ENCODE results near the gene PPP1R1C. TPM values are rescaled to one million over a fixed set of nuclear protein-coding genes. Genes with fewer than 3 reads are reported as not detected.

The PPP1R1C gene
- total RNA-seq, 1 experiment from 2014 or later, result 3.4 TPM

DNA sequence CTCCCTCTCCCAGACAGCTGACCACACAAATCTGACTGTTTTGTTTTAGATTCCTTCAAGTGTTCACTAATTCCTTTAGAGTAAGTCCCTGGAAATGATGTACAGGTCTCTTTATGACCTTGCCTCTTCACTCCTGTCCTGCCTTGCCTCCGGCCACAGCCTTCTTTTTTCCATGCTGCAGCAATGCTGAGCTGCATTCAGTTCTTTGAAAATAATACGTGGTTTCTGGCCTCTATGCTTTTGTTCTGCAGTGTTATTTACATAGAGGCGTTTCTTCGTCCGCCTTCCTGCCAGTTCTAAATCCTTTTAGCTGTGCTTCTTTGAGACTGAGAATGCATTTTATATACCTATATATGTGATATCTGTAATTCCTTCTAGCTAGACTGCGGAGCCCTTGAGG lies 87.2 kb downstream of the PPP1R1C start (continued):
- no peak for TF ChIP-seq FOXJ3 (CRISPR knock-in tag; IDR thresholded peaks at IDR 0.05; ENCODE audit: borderline replicate concordance)
- no peak for TF ChIP-seq CREM (CRISPR knock-in tag; IDR thresholded peaks at IDR 0.05)
- TF ChIP-seq, protein P1, sequence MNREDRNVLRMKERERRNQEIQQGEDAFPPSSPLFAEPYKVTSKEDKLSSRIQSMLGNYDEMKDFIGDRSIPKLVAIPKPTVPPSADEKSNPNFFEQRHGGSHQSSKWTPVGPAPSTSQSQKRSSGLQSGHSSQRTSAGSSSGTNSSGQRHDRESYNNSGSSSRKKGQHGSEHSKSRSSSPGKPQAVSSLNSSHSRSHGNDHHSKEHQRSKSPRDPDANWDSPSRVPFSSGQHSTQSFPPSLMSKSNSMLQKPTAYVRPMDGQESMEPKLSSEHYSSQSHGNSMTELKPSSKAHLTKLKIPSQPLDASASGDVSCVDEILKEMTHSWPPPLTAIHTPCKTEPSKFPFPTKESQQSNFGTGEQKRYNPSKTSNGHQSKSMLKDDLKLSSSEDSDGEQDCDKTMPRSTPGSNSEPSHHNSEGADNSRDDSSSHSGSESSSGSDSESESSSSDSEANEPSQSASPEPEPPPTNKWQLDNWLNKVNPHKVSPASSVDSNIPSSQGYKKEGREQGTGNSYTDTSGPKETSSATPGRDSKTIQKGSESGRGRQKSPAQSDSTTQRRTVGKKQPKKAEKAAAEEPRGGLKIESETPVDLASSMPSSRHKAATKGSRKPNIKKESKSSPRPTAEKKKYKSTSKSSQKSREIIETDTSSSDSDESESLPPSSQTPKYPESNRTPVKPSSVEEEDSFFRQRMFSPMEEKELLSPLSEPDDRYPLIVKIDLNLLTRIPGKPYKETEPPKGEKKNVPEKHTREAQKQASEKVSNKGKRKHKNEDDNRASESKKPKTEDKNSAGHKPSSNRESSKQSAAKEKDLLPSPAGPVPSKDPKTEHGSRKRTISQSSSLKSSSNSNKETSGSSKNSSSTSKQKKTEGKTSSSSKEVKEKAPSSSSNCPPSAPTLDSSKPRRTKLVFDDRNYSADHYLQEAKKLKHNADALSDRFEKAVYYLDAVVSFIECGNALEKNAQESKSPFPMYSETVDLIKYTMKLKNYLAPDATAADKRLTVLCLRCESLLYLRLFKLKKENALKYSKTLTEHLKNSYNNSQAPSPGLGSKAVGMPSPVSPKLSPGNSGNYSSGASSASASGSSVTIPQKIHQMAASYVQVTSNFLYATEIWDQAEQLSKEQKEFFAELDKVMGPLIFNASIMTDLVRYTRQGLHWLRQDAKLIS (CRISPR knock-in tag; IDR thresholded peaks at IDR 0.05; ENCODE audit: borderline replicate concordance), result no peak
- TF ChIP-seq MYBL2 (CRISPR knock-in tag; IDR thresholded peaks at IDR 0.05), result no peak
- TF ChIP-seq ZNF423 (CRISPR knock-in tag; IDR thresholded peaks at IDR 0.05), result no peak
- TF ChIP-seq ELF4 (CRISPR knock-in tag; IDR thresholded peaks at IDR 0.05; ENCODE audit: low read depth), result no peak
- TF ChIP-seq ZNF671 (CRISPR knock-in tag; IDR thresholded peaks at IDR 0.05), result no peak
- TF ChIP-seq, protein P2, sequence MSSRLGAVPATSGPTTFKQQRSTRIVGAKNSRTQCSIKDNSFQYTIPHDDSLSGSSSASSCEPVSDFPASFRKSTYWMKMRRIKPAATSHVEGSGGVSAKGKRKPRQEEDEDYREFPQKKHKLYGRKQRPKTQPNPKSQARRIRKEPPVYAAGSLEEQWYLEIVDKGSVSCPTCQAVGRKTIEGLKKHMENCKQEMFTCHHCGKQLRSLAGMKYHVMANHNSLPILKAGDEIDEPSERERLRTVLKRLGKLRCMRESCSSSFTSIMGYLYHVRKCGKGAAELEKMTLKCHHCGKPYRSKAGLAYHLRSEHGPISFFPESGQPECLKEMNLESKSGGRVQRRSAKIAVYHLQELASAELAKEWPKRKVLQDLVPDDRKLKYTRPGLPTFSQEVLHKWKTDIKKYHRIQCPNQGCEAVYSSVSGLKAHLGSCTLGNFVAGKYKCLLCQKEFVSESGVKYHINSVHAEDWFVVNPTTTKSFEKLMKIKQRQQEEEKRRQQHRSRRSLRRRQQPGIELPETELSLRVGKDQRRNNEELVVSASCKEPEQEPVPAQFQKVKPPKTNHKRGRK (CRISPR knock-in tag; IDR thresholded peaks at IDR 0.05; ENCODE audit: borderline replicate concordance), result no peak
- TF ChIP-seq, protein P3, sequence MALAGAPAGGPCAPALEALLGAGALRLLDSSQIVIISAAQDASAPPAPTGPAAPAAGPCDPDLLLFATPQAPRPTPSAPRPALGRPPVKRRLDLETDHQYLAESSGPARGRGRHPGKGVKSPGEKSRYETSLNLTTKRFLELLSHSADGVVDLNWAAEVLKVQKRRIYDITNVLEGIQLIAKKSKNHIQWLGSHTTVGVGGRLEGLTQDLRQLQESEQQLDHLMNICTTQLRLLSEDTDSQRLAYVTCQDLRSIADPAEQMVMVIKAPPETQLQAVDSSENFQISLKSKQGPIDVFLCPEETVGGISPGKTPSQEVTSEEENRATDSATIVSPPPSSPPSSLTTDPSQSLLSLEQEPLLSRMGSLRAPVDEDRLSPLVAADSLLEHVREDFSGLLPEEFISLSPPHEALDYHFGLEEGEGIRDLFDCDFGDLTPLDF (CRISPR knock-in tag; IDR thresholded peaks at IDR 0.05), result no peak

DNA sequence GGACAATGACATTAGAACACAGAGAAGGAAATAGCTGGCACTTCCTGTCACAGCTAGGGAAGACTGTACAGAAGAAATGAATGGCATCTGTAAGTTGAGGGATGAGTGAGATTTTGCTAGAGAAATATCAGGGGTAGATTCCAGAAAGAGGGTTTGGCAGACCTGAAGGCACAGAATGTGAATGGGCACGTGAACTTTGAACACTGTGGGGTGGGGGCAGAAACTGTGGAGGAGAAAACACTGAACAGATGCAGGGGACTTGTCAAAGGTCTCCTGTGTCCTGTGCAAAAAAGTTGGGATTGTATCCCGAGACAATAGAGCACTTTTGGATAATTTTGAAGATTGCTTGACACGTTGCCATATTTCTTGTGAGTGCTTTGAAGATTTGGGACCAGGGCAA lies 88.0 kb downstream of the PPP1R1C start:
- POLR2A ChIA-PET, result no interaction called here
- ATAC-seq, result no peak
- Mint-ChIP-seq H3K4me1 (peaks cover 13% of the 10 kb centered on the region), H3K4me3 (no peak overlapping the region), H3K9me3 (no peaks in the 10 kb centered on the region), H3K36me3 (no peaks in the 10 kb centered on the region), H3K27me3 (ENCODE audit: low read depth) (no peaks in the 10 kb centered on the region), H3K27ac (no peak overlapping the region)
- CTCF ChIA-PET, result interaction anchor here (1.2 kb wide), 1 partner anchor 335 kb away, joined by 3 read pairs; no protein-coding TSS in a partner anchor
- no peak for DNase-seq (ENCODE audit: low spot score)
- TF ChIP-seq KAT7 (CRISPR knock-in tag; IDR thresholded peaks at IDR 0.05; ENCODE audit: borderline replicate concordance) (no peak), ZNF121 (CRISPR knock-in tag; IDR thresholded peaks at IDR 0.05) (no peak), TP53 (CRISPR knock-in tag; IDR thresholded peaks at IDR 0.05) (no peak), ZNF416 (CRISPR knock-in tag; IDR thresholded peaks at IDR 0.05) (no peak), MYBL2 (CRISPR knock-in tag; IDR thresholded peaks at IDR 0.05) (no peak), JUN (CRISPR knock-in tag; IDR thresholded peaks at IDR 0.05) (no peak), EMX1 (CRISPR knock-in tag; IDR thresholded peaks at IDR 0.05) (no peak)
- TF ChIP-seq, protein P4, sequence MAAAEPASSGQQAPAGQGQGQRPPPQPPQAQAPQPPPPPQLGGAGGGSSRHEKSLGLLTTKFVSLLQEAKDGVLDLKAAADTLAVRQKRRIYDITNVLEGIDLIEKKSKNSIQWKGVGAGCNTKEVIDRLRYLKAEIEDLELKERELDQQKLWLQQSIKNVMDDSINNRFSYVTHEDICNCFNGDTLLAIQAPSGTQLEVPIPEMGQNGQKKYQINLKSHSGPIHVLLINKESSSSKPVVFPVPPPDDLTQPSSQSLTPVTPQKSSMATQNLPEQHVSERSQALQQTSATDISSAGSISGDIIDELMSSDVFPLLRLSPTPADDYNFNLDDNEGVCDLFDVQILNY (CRISPR knock-in tag; IDR thresholded peaks at IDR 0.05), result no peak
- TF ChIP-seq, protein P5, sequence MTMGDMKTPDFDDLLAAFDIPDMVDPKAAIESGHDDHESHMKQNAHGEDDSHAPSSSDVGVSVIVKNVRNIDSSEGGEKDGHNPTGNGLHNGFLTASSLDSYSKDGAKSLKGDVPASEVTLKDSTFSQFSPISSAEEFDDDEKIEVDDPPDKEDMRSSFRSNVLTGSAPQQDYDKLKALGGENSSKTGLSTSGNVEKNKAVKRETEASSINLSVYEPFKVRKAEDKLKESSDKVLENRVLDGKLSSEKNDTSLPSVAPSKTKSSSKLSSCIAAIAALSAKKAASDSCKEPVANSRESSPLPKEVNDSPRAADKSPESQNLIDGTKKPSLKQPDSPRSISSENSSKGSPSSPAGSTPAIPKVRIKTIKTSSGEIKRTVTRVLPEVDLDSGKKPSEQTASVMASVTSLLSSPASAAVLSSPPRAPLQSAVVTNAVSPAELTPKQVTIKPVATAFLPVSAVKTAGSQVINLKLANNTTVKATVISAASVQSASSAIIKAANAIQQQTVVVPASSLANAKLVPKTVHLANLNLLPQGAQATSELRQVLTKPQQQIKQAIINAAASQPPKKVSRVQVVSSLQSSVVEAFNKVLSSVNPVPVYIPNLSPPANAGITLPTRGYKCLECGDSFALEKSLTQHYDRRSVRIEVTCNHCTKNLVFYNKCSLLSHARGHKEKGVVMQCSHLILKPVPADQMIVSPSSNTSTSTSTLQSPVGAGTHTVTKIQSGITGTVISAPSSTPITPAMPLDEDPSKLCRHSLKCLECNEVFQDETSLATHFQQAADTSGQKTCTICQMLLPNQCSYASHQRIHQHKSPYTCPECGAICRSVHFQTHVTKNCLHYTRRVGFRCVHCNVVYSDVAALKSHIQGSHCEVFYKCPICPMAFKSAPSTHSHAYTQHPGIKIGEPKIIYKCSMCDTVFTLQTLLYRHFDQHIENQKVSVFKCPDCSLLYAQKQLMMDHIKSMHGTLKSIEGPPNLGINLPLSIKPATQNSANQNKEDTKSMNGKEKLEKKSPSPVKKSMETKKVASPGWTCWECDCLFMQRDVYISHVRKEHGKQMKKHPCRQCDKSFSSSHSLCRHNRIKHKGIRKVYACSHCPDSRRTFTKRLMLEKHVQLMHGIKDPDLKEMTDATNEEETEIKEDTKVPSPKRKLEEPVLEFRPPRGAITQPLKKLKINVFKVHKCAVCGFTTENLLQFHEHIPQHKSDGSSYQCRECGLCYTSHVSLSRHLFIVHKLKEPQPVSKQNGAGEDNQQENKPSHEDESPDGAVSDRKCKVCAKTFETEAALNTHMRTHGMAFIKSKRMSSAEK (CRISPR knock-in tag; IDR thresholded peaks at IDR 0.05; ENCODE audit: borderline replicate concordance), result no peak
- TF ChIP-seq, protein P6, sequence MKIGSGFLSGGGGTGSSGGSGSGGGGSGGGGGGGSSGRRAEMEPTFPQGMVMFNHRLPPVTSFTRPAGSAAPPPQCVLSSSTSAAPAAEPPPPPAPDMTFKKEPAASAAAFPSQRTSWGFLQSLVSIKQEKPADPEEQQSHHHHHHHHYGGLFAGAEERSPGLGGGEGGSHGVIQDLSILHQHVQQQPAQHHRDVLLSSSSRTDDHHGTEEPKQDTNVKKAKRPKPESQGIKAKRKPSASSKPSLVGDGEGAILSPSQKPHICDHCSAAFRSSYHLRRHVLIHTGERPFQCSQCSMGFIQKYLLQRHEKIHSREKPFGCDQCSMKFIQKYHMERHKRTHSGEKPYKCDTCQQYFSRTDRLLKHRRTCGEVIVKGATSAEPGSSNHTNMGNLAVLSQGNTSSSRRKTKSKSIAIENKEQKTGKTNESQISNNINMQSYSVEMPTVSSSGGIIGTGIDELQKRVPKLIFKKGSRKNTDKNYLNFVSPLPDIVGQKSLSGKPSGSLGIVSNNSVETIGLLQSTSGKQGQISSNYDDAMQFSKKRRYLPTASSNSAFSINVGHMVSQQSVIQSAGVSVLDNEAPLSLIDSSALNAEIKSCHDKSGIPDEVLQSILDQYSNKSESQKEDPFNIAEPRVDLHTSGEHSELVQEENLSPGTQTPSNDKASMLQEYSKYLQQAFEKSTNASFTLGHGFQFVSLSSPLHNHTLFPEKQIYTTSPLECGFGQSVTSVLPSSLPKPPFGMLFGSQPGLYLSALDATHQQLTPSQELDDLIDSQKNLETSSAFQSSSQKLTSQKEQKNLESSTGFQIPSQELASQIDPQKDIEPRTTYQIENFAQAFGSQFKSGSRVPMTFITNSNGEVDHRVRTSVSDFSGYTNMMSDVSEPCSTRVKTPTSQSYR (CRISPR knock-in tag; IDR thresholded peaks at IDR 0.05), result no peak
- TF ChIP-seq, protein P7, sequence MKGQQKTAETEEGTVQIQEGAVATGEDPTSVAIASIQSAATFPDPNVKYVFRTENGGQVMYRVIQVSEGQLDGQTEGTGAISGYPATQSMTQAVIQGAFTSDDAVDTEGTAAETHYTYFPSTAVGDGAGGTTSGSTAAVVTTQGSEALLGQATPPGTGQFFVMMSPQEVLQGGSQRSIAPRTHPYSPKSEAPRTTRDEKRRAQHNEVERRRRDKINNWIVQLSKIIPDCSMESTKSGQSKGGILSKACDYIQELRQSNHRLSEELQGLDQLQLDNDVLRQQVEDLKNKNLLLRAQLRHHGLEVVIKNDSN (CRISPR knock-in tag; IDR thresholded peaks at IDR 0.05), result no peak
- TF ChIP-seq, protein P8, sequence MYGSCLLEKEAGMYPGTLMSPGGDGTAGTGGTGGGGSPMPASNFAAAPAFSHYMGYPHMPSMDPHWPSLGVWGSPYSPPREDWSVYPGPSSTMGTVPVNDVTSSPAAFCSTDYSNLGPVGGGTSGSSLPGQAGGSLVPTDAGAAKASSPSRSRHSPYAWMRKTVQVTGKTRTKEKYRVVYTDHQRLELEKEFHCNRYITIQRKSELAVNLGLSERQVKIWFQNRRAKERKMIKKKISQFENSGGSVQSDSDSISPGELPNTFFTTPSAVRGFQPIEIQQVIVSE (CRISPR knock-in tag; IDR thresholded peaks at IDR 0.05; ENCODE audit: borderline replicate concordance), result no peak
